Measurements from ENCODE around the gene L1TD1.
"Not testable (repeated sequence)": the region's sequence is repeated elsewhere in the genome, so short reads cannot be mapped to it uniquely, and the experiment has no call there.

Gene L1TD1, protein sequence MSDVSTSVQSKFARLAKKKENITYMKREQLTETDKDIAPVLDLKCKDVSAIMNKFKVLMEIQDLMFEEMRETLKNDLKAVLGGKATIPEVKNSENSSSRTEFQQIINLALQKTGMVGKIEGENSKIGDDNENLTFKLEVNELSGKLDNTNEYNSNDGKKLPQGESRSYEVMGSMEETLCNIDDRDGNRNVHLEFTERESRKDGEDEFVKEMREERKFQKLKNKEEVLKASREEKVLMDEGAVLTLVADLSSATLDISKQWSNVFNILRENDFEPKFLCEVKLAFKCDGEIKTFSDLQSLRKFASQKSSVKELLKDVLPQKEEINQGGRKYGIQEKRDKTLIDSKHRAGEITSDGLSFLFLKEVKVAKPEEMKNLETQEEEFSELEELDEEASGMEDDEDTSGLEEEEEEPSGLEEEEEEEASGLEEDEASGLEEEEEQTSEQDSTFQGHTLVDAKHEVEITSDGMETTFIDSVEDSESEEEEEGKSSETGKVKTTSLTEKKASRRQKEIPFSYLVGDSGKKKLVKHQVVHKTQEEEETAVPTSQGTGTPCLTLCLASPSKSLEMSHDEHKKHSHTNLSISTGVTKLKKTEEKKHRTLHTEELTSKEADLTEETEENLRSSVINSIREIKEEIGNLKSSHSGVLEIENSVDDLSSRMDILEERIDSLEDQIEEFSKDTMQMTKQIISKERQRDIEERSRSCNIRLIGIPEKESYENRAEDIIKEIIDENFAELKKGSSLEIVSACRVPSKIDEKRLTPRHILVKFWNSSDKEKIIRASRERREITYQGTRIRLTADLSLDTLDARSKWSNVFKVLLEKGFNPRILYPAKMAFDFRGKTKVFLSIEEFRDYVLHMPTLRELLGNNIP

DNA sequence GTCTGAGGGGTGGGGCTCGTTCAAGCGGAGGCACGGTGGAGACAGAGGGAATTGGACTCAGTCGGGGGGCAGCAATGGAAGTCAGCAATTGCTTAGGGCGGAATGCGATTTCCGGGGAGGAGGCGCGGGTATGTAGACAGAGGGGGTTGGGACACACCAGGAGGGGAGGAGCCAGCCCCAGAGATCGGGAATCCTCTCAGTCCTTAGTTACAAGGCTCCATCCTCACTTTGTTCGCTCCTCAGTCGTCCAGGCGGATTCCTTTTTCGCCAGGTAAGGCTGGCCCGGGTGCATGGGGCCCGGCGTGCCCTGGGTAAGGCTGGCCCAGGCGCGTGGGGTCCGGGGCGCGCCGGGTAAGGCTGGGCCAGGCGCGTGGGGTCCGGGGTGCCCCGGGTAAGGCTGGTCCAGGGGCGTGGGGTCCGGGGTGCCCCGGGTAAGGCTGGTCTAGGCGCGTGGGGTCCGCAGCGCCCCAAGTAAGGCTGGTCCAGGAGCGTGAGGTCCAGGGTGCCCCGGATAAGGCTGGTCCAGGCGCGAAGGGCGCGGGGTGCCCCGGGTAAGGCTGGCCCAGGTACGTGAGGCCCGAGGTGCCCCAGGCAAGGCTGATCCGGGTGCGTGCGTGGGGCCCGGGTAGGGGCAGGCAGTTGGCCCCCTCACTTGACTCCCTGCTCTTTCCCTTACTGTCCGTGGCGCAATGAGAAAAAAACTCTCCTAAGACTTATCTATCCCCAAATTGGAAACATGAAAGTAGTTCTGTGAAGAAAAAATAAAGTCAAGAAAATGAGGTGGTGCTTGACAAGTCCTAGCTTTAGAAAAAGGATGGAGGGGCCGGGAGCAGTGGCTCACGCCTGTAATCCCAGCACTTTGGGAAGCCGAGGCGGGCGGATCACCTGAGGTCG is at the start of gene L1TD1:
L1TD1 (plus strand) TSS at position 199 of the 894 bp plus-strand sequence. CDS start 11,780 bp downstream, outside the sequence.
- no peak for DNase-seq

DNA sequence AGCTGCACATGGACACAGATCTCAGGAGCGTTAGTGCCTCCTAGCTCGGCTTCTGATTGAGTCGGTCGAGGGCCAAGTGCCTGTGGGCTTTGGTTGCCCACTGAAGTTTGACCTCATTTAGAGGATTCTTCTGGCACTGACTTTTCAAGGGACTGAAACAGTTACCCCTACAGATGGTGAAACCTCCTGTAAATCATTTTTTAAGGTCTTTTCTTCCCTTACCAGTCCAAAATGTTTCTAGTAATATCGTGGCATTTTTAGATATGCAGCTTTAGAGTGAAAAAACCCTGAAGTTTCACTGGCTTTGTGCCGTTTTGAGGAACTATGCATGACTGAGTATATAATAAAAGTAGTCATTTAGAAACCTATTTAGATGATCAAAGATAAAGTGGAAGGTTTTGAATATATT is 34.7 kb upstream of the L1TD1 start:
- no peak for DNase-seq

DNA sequence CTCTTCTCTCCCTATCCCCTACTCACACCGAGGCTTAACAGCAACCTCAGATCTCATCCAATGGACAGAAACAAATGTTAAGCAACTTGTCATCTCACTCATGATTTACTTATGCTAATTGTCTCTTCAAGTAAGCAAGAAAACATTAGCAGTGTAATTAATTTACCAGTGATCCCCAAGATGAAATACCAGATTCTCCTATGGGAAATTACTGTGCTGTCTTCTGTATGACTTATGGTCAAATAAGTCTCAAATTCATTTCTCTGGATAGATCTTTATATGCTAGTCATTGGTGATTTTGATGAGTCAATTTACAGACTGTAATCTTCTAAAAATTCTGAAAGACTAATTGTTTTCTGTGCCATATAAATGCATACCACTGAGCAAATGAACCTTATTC is 32.9 kb upstream of the L1TD1 start:
- DNase-seq = no peak

DNA sequence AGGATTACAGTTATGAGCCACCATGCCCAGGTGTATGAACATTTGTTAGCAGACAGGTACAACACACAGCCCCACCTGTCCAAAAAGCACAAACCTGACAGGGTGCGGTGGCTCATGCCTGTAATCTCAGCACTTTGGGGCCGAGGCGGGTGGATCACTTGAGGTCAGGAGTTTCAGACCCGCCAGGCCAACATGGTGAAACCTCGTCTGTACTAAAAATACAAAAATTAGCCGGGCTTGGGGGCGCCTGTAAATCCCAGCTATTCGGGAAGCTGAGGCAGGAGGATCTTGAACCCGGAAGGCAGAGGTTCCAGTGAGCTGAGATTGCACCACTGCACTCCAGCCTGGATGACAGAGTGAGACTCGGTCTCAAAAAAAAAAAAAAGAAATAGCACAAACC is 24.3 kb upstream of the L1TD1 start:
- not testable (repeated sequence) for DNase-seq

DNA sequence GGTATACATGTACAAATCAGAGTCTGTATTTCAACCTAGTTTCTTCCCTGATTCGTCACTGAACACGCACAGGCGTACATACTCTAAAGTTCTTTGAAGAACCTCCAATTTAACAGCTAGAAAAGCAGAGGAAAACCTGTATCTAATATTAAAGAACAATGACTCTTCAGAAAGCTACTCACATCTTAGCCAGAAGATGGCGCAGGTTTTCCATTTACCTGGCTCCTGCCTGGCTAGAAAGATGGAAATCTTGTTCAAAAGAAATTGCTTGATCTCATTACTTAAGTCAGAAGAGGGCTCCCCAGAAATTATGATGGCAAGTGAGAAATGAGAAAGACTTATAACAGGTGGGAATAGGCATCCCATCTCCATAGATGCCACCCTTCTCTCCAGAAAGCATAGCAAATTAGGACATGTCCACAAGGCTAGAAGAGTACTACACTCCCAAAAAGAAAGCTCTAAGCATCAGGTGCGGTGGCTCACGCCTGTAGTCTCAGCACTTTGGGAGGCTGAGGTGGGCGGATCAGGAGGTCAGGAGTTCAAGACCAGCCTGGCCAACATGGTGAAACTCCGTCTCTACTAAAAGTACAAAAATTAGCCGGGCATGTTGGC is 19.0 kb upstream of the L1TD1 start:
- DNase-seq = no peak

DNA sequence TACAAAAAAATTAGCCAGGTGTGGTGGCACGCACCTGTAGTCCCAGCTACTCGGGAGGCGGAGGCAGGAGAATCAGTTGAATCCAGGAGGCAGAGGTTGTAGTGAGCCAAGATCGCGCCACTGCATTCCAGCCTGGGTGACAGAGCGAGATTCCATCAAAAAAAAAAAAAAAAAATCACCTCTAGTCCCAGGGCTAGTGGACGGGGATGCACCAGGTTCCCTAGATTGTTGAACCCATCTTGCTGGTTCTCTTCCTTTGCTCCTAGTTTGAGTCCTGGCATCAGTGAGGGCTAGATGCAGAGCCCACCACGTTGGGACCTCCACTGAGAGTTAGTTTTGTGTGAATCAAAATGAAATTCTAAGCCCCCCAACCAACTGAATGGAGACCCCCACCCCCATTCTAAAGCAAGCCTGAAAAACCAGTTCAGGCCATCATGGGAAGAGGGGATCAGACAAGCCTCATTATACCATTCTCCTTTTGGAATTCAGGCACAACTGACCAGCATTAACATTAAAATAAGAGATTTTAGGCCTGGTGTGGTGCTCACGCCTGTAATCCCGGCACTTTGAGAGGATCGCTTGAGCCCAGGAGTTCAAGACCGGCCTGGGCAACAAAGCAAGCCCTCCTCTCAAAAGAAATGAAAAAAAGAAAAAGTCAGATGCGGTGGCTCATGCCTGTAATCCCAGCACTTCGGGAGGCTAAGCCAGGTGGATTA is 17.9 kb upstream of the L1TD1 start:
- DNase-seq = no peak

DNA sequence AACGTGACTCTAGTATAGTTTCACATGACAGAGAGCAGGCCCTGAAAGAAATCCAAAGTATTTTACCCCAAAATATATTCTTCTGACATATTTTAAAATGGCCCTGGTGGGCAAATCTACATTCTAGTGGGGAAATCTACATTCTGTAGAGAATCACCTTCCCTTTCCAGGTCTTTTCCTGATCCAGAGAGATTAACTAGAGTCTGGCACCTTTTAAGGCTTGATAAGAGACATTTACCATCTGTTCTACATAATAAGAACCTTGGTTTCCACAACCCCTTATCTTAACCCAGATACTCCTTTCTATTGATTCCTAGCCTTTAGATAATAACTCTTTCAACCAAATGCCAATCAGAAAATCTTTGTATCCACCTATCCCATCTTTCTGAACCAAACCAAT is 17.0 kb upstream of the L1TD1 start:
- no peak for DNase-seq

DNA sequence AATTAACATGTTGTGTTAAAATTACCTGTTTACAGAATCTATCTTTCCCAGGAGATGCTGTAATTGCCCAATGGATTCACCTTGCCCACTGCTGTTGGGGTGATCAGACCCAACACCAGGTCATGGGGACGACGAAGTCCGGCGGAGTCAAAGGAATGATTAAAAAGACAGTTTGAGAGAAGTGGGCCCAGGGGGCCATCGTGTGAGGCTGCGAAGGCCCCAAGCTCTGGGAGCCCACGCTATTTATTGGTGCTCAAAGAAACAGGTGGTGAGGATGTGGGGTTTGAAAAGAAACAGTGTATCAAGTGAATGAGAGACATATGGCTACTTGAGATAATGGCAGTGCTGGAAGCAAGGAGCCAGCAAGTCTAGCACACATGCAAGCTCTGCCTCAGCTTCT is 16.3 kb upstream of the L1TD1 start:
- no peak for DNase-seq

DNA sequence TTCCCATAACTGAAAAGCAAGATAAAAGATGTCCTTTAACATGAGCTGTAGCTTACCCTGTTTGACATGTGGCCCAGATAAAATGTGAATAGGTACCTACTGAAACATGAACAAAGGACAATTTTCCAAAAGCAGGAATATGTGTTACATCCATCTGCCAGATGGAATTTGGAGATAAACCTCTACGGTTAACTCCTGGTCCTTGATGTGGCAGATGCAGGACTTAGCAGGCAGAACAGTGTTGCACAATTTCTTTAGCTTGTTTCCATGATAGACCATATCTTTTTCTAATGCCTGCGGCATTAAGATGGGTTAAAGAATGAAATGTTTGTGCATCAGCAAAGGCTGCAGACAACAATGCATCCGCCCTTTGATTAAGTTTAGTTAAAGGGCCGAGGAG is 14.6 kb upstream of the L1TD1 start:
- DNase-seq = not testable (repeated sequence)

DNA sequence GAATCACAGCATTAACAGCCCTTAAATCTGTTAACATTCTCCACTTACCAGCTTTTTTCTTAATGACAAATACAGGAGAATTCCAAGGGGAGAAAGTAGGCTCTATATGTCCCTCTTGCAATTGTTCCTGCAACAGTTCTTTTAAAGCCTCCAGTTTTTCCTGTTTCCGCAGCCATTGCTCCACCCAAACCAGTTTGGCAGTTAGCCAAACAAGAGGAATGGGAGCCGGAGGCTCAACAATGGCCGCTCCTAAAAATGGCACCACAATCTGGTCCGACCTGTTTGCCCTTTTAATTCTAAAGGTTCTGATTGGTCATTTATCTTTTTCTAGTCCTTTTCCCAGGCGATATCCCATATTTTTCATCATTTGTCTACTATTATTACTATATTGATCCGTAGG is 14.0 kb upstream of the L1TD1 start:
- DNase-seq = no peak

DNA sequence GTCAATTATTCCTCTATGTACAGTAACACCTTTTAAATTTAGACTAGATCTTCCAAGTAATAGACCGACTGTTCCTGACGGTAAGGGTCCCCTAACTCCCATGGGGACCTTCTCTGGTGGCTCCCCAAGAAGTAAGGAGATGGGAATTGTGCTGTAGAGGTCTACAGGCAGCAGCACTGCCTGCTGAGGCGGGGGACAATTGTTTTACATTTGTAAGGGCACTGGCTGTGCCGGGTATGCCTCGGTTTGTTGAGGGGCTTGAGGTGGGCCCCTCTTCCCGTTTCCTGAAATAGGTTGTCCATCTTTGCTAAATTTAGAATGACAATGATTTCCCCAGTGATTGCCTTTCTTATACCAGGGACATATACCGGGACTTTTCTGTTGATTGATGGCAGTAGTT is 13.1 kb upstream of the L1TD1 start:
- DNase-seq = no peak

DNA sequence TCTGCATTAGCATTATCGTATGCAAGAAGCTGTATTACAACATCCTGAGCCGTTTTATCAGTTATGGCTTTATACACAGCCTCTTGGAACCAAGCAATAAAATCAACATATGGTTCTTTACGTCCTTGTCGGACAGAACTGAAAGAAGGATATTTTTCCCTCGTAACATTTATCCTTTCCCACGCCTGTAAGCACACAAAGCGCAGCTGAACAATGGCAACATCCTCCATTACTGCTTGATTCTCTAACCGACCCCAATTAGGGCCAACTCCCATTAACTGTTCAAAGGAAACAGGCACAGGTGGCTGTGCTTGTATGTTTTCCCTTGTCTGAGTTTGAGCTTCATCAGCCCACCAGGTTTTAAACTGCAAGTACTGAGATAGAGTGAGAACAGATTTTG is 12.5 kb upstream of the L1TD1 start:
- not testable (repeated sequence) for DNase-seq

DNA sequence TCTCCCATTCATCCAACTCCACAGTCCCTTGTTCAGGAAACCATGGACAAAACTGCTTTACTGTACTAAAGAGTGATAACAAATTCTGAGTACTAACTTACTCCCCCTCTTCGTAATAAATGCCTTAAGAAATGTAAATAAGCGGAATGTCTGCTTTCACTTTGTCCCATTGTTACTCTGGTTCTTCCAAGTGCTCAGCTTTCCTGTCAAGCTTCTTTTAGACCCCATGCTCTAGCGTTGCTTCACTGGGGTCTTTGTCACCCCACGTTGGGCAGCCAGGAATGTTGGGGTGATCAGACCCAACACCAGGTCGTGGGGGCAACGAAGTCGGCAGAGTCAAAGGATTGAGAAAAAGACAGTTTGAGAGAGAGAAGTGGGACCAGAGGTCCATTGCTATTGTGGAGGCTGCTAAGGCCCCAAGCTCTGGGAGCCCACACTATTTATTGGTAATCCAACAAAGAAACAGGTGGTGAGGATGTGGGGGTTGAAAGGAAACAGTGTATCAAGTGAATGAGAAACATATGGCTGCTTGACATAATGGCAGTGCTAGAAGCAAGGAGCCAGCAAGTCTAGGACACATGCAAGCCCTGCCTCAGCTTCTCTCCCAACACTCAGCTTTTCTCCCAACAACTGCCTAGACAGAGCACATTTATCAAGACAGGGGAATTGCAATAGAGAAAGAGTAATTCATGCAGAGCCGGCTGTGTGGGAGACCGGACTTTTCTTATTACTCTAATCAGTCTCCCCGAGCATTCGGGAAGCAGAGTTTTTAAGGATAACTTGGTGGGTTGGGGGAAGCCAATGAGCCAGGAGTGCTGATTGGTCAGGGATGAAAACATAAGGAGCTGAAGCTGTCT is 11.3 kb upstream of the L1TD1 start:
- not testable (repeated sequence) for DNase-seq

DNA sequence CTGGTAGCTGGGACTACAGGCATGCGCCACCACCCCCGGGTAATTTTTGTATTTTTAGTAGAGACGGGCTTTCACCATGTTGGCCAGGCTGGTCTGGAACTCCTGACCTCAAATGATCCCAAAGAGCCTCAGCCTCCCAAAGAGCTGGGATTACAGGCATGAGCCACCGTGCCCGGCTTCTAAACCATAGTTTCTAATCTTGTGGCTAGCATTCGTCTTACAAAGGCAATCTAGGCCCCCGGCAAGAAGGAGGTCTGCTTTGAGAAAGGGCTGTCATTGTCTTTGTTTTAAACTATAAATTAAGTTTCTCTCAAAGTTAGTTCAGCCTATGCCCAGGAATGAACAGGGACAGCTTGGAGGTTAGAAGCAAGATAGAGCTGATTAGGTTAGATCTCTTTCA is 10.3 kb upstream of the L1TD1 start:
- no peak for DNase-seq

DNA sequence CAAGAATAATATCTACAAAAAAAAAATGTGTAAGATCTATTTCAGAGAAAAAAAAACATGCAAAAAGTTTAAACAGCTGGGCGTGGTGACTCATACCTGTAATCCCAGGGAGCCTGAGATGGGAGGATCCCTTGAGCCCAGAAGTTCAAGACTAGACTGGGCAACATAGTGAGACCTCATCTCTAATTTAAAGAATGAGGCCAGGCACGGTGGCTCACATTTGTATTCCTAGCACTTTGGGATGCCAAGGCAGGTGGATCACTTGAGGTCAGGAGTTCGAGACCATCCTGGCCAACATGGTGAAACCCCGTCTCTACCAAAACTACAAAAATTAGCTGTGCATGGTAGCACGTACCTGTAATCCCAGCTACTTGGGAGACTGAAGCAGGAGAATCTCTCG is 9.4 kb upstream of the L1TD1 start:
- not testable (repeated sequence) for DNase-seq

DNA sequence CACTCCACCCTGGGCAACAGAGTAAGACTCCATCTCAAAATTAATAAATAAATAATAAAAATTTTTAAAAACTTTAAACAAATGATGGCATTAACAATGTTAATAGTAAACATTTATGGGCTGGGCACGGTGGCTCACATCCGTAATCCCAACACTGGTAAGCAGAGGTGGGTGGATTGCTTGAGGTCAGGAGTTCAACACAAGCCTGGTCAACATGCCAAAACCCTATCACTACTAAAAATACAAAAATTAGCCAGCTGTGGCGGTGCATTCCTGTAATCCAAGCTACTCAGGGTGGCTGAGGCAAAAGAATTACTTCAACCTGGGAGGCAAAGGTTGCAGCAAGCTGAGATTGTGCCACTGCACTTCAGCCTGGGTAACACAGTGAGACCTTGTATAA is 9.0 kb upstream of the L1TD1 start:
- no peak for DNase-seq

DNA sequence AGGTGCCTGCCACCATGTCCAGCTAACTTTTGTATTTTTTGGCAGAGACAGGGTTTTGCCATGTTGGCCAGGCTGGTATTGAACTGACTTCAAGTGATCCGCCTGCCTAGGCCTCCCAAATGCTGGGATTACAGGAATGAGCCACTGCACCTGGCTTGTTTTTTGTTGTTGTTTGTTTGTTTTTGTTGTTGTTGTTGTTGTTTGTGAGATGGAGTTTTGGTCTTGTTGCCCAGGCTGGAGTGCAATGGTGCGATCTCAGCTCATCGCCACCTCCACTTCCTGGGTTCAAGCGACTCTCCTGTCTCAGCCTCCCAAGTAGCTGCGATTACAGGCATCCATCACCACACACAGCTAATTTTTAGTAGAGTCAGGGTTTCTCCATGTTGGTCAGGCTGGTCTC is 7.1 kb upstream of the L1TD1 start:
- no peak for DNase-seq

DNA sequence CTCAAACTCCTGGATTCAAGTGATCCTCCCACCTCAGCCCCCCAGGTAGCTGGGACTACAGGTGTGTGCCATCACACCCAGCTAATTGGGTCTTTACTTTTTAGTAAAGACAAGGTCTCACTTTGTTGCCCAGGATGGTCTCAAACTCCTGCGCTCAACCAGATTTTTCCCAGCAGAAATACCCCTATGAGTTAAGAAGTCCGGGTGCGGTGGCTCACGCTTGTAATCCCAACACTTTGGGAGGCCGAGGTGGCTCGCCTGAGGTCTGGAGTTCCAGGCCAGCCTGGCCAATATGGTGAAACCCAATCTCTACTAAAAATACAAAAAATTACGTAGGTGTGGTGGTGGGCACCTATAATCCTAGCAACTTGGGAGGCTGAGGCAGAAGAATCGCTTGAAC is 6.5 kb upstream of the L1TD1 start:
- no peak for DNase-seq

DNA sequence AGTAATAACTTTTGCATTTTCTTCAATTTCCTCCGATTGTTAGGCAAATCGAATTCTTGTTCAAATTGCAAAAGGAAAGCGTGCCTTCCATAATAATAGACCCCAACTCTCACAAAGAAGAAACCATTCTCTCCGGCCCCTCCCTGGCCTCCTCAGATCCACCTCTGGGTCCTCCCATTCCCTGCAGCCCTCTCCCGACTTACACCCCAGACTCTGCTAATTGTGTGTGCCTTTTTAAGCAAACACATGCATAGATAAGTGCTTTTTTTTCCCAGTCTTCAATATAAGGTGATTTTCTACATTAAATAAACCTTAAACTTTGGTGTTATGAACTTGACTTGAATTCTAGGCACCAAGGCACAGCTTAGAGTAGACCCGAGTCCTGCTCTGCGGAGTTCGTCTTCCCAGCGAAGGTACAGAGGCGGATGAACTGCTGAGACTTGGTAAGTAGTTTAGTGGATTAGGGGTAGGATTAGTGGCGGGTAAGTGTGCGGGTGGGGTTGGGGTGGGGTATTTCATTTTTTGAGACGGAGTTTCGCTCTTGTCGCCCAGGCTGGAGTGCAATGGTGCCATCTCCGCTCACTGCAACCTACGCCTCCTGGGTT is 1.5 kb downstream of the L1TD1 start:
- DNase-seq = no peak

DNA sequence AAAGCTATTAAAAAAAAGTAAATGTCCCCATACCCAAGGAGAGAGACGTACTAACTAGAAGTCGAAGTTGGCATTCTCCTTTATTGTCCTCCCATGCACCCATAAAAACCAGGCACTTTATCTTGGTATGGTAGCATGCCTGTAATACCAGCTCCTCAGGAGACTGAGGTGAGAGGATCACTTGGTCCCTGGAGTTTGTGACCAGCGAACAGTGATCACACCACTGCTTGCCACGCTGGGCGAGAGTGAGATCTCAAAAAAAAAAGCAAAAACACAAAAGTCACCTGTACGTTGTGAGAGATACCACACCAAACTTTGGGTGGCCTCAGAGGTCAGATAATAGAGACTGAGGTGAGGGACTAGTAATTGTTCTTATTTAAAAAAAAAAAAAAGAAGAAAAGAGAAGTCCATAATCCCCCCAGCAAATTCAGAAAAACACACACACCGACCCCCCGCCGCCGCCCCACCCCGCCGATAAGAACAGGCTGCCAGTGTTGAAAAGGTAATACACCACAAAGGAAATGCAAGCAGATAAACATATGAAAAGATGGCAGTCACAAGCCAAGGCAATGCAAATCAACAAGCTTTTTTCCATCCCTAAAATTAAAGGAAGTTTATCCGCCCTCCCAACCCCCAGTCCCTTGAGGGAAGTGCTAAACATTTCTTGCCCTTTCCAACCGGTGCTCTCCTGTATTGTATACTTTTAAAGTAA is 3.6 kb downstream of the L1TD1 start:
- no peak for DNase-seq
